Immature natural killer cell (primary cell): ENCODE data around the gene EBI3. TPM values are rescaled to one million over a fixed set of nuclear protein-coding genes. Genes with fewer than 3 reads are reported as not detected.
"Not testable (repeated sequence)": the region's sequence is repeated elsewhere in the genome, so short reads cannot be mapped to it uniquely, and the experiment has no call there.

Experiments used
- DNase-seq, 3 donors: peaks; one replicate each; pipeline ENCODE4 v3.0.0; 2022; ENCODE audit warnings: mixed read lengths in 1 of 3
- H3K27ac Mint-ChIP-seq, 6 donors: one replicate each; pipeline ENCODE4 v1.8.0; 2020; ENCODE audit warnings: mixed read lengths in 6 of 6, mild to moderate bottlenecking in 5 of 6, inconsistent platforms in 4 of 6, moderate library complexity in 3 of 6
- H3K27me3 Mint-ChIP-seq, 3 donors: one replicate each; pipeline ENCODE4 v1.8.0; 2020 to 2021; ENCODE audit warnings: low read depth in 3 of 3, mild to moderate bottlenecking in 3 of 3, mixed read lengths in 3 of 3, moderate library complexity in 3 of 3, inconsistent platforms in 1 of 3
- H3K36me3 Mint-ChIP-seq, 3 donors: one replicate each; pipeline ENCODE4 v1.8.0; 2020; ENCODE audit warnings: mixed read lengths in 3 of 3, inconsistent platforms in 2 of 3, mild to moderate bottlenecking in 2 of 3
- H3K4me1 Mint-ChIP-seq, 2 donors: one replicate each; pipeline ENCODE4 v1.8.0; 2020; ENCODE audit warnings: inconsistent platforms in 2 of 2, mild to moderate bottlenecking in 2 of 2, mixed read lengths in 2 of 2, moderate library complexity in 1 of 2
- H3K4me3 Mint-ChIP-seq, 5 donors: one replicate each; pipeline ENCODE4 v1.8.0; 2020; ENCODE audit warnings: mild to moderate bottlenecking in 5 of 5, mixed read lengths in 5 of 5, inconsistent platforms in 3 of 5, moderate library complexity in 3 of 5
- H3K9me3 Mint-ChIP-seq, 6 donors: one replicate each; pipeline ENCODE4 v1.8.0; 2020; ENCODE audit warnings: mild to moderate bottlenecking in 6 of 6, mixed read lengths in 6 of 6, inconsistent platforms in 4 of 6, moderate library complexity in 3 of 6
- polyA plus RNA-seq, 3 donors: library from polyadenylated mRNA; unstranded; fragments of 300-500 nt; fragmentation: Illumina TruSeq; gene quantifications; one replicate each; pipeline ENCODE4 v1.2.3, GENCODE V29; 2021

Gene EBI3
- polyA plus RNA-seq, 3 donors from 2014 or later = not detected

GRCh38 chr19:4266253-4267000 is 37.1 kb downstream of the EBI3 start:
- Mint-ChIP-seq H3K4me1 (peaks cover 44 to 47% of the 10 kb centered on the region in 2 donors), H3K9me3 (no peaks in the 10 kb centered on the region), H3K27ac (peak overlapping the region; percentile 77 to 92 (median 88)), H3K36me3 (peaks cover 13 to 32% (median 14%) of the 10 kb centered on the region in 3 donors), H3K4me3 (peak overlapping the region; percentile 40 to 82 (median 76)), H3K27me3 (peaks cover 16 to 20% (median 16%) of the 10 kb centered on the region in 3 donors)
- no peak for DNase-seq

GRCh38 chr19:4267101-4267900 is 38.0 kb downstream of the EBI3 start:
- H3K36me3 Mint-ChIP-seq = peaks cover 16 to 36% (median 17%) of the 10 kb centered on the region in 3 donors
- peak overlapping the region in 4 of 5 donors; percentile 7 to 49 (median 12) for H3K4me3 Mint-ChIP-seq
- H3K4me1 Mint-ChIP-seq = peaks cover 44 to 47% of the 10 kb centered on the region in 2 donors
- peak; percentile 38 to 48 (median 45) for DNase-seq
- no peaks in the 10 kb centered on the region for H3K9me3 Mint-ChIP-seq
- H3K27ac Mint-ChIP-seq = peak overlapping the region; percentile 26 to 93 (median 82)
- H3K27me3 Mint-ChIP-seq = peaks cover 16 to 20% (median 16%) of the 10 kb centered on the region in 3 donors

- no peak for DNase-seq
- H3K9me3 Mint-ChIP-seq = no peaks in the 10 kb centered on the region
- peaks cover 16 to 36% (median 17%) of the 10 kb centered on the region in 3 donors for H3K36me3 Mint-ChIP-seq
- H3K27ac Mint-ChIP-seq = peak overlapping the region in 1 of 6 donors; percentile 87
- peaks cover 44% of the 10 kb centered on the region in 2 donors for H3K4me1 Mint-ChIP-seq
- no peak overlapping the region for H3K4me3 Mint-ChIP-seq
- peaks cover 16 to 20% (median 18%) of the 10 kb centered on the region in 3 donors for H3K27me3 Mint-ChIP-seq
These were observed 38.8 kb downstream of the EBI3 start for GRCh38 chr19:4267901-4268815.

GRCh38 chr19:4268816-4269430 is 39.6 kb downstream of the EBI3 start:
- no peak overlapping the region for H3K4me3 Mint-ChIP-seq
- H3K9me3 Mint-ChIP-seq = no peaks in the 10 kb centered on the region
- no peak for DNase-seq
- H3K4me1 Mint-ChIP-seq = peaks cover 37 to 38% of the 10 kb centered on the region in 2 donors
- H3K27ac Mint-ChIP-seq = no peak overlapping the region
- peaks cover 16 to 36% (median 17%) of the 10 kb centered on the region in 3 donors for H3K36me3 Mint-ChIP-seq
- H3K27me3 Mint-ChIP-seq = peaks cover 13 to 17% (median 14%) of the 10 kb centered on the region in 3 donors

GRCh38 chr19:4272894-4273293 is 43.6 kb downstream of the EBI3 start:
- H3K9me3 Mint-ChIP-seq = no peaks in the 10 kb centered on the region
- H3K4me1 Mint-ChIP-seq = peaks cover 0 to 2% of the 10 kb centered on the region in 2 donors
- no peak for DNase-seq
- no peak overlapping the region for H3K27ac Mint-ChIP-seq
- no peak overlapping the region for H3K4me3 Mint-ChIP-seq
- H3K27me3 Mint-ChIP-seq = peaks cover 2 to 4% (median 4%) of the 10 kb centered on the region in 3 donors
- peaks cover 4 to 16% (median 6%) of the 10 kb centered on the region in 3 donors for H3K36me3 Mint-ChIP-seq

- DNase-seq, H3K4me1 Mint-ChIP-seq, H3K27me3 Mint-ChIP-seq, H3K4me3 Mint-ChIP-seq, H3K9me3 Mint-ChIP-seq, H3K36me3 Mint-ChIP-seq, H3K27ac Mint-ChIP-seq: not testable (repeated sequence)
These were observed 45.0 kb downstream of the EBI3 start for GRCh38 chr19:4274321-4274686.

GRCh38 chr19:4277191-4277696 is 47.9 kb downstream of the EBI3 start:
- H3K4me3 Mint-ChIP-seq = no peak overlapping the region
- H3K4me1 Mint-ChIP-seq = peaks cover 4 to 9% of the 10 kb centered on the region in 2 donors
- no peaks in the 10 kb centered on the region for H3K36me3 Mint-ChIP-seq
- H3K27me3 Mint-ChIP-seq = peaks cover 5 to 16% (median 9%) of the 10 kb centered on the region in 3 donors
- no peak for DNase-seq
- H3K27ac Mint-ChIP-seq = no peak overlapping the region
- no peaks in the 10 kb centered on the region for H3K9me3 Mint-ChIP-seq

- Mint-ChIP-seq H3K27me3 (peaks cover 5 to 16% (median 9%) of the 10 kb centered on the region in 3 donors), H3K4me3 (no peak overlapping the region), H3K9me3 (no peaks in the 10 kb centered on the region)
These were observed 48.7 kb downstream of the EBI3 start for GRCh38 chr19:4278010-4278409.

GRCh38 chr19:4278419-4279266 is 49.3 kb downstream of the EBI3 start, which contains the start of gene SHD:
SHD (plus strand) TSS chr19:4279266; CDS start chr19:4280064, 798 bp downstream.
- no peaks in the 10 kb centered on the region for H3K9me3 Mint-ChIP-seq
- H3K4me3 Mint-ChIP-seq = peak within 1 kb of the TSS; percentile 29 to 68 (median 59)
- no peaks in the 10 kb centered on the region for H3K36me3 Mint-ChIP-seq
- no peak for DNase-seq
- no peak within 1 kb of the TSS for H3K27ac Mint-ChIP-seq
- peaks cover 4 to 9% of the 10 kb centered on the region in 2 donors for H3K4me1 Mint-ChIP-seq
- H3K27me3 Mint-ChIP-seq = peaks cover 5 to 14% (median 9%) of the 10 kb centered on the region in 3 donors

More at GRCh38 chr19:4278010-4278409, 48.7 kb downstream of the EBI3 start:
- no peak overlapping the region for H3K27ac Mint-ChIP-seq
- H3K36me3 Mint-ChIP-seq = no peaks in the 10 kb centered on the region
- DNase-seq = no peak
- peaks cover 4 to 9% of the 10 kb centered on the region in 2 donors for H3K4me1 Mint-ChIP-seq

GRCh38 chr19:4279267-4279529 is 49.9 kb downstream of the EBI3 start:
- Mint-ChIP-seq H3K36me3 (no peaks in the 10 kb centered on the region), H3K27ac (no peak overlapping the region), H3K4me1 (peaks cover 4 to 9% of the 10 kb centered on the region in 2 donors), H3K9me3 (no peaks in the 10 kb centered on the region), H3K27me3 (peaks cover 5 to 14% (median 9%) of the 10 kb centered on the region in 3 donors), H3K4me3 (no peak overlapping the region)
- no peak for DNase-seq

- no peak for DNase-seq
- H3K27ac Mint-ChIP-seq = no peak overlapping the region
- no peaks in the 10 kb centered on the region for H3K36me3 Mint-ChIP-seq
- H3K4me3 Mint-ChIP-seq = peak overlapping the region in 3 of 5 donors; percentile 32 to 56 (median 47)
- H3K27me3 Mint-ChIP-seq = peaks cover 5 to 14% (median 9%) of the 10 kb centered on the region in 3 donors
- H3K9me3 Mint-ChIP-seq = no peaks in the 10 kb centered on the region
- H3K4me1 Mint-ChIP-seq = peaks cover 4 to 9% of the 10 kb centered on the region in 2 donors
These were observed 50.5 kb downstream of the EBI3 start for GRCh38 chr19:4279530-4280422.
